GM18868 (cell line): ENCODE data around the gene RNASEL.
"Not testable (repeated sequence)": the region's sequence is repeated elsewhere in the genome, so short reads cannot be mapped to it uniquely, and the experiment has no call there.

Experiments used
- ATAC-seq: cut with Tn5 transposase; IDR thresholded peaks from one replicate; pipeline ENCODE4 v1.9.1; 2021; ENCODE audit warnings: mild to moderate bottlenecking, moderate library complexity; ENCODE audit not compliant: unreplicated experiment

The RNASEL gene

GRCh38 chr1:182565537-182565936 lies 23.5 kb downstream of the RNASEL start:
- no peak for ATAC-seq

DNA sequence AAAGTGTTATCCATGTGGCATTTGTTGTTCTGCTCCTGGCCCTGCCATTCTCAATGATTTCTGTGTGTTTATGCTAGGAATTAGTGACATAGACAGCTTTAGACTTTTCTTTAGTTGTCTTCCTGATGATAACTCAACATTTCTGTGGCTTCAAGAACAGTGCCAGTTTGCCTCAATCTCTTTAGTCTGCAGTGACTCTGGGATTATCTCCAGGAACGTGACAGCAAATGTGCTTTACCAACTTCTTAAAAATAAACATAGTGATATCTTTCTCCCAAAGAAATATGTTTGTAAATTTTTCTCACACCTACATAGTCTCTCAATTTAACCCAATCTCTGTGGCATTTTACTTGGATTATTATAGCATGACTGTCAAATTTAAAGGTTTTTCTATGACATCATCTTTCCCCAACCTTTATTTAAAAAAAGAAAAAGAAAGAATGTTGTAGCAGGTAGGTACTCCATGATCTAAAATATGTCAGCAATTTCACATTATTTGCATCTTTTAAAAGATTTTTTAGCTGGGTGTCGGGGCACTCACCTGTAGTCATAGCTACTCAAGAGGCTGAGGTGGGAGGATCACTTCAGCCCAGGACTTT lies 24.6 kb downstream of the RNASEL start:
- no peak for ATAC-seq

GRCh38 chr1:182563095-182563494 lies 26.0 kb downstream of the RNASEL start:
- no peak for ATAC-seq

- ATAC-seq: no peak
These were observed 27.6 kb downstream of the RNASEL start for GRCh38 chr1:182561456-182561855.

- ATAC-seq: no peak
These were observed 28.6 kb downstream of the RNASEL start for GRCh38 chr1:182560392-182560984.

- no peak for ATAC-seq
These were observed 32.8 kb downstream of the RNASEL start for GRCh38 chr1:182556279-182556678.

DNA sequence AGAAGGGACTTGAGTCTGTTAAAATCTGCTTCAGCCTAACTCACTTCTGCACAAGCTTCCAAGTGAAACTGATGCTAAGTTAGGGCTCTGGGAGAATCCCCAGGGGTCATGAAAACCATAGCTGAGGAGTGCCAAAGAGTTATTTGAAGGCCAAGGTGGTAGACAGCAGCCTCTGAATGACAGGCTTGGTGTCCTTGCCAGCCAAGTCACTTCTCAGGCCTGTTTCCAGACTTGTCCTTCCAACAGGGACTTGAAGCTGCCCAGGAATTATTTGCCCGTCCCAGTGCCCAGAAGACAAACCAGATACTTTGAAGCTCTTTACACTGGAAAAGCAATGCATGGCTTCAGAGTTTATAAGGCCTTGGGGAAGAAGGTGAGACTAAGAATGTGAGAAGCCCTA lies 33.6 kb downstream of the RNASEL start:
- ATAC-seq: no peak

GRCh38 chr1:182552527-182552926 lies 36.5 kb downstream of the RNASEL start:
- ATAC-seq: no peak

DNA sequence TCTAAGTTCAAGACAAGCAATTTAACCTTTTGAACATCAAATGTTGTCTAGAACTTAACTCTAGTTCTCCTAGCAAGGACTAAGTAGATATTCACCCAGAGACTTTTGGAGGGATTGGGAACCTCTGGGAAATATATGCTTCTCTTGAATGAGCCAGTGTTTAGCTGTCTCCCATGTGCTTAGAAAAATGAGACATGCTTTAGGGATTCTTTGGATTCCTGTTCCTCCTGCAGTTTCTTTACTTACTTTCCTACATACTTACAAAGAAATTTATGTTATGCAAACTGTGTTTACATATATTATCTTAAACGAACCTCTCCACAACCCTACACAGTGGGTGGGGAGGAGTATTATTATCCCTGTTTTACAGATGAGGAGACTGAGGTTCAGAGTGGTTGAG lies 39.2 kb downstream of the RNASEL start:
- ATAC-seq: no peak

DNA sequence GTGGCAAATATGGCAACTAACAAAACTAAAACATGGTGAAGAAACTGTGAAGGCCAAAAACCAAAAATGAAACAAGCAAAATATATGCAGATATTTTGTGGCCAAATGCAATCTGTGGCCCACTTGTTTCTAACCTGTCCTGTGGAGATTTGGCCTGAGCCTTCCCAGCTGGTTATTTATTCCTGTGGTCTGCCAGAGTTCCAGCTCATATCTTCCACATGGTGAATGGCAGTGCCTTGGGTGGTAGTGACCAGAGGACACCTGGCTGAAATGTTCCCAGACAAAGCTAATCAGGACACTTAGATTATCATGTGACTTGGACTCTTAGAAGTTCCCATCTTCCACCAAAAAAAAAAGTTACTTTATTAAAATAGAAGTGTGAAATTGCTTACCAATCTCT lies 39.7 kb downstream of the RNASEL start:
- ATAC-seq: no peak

DNA sequence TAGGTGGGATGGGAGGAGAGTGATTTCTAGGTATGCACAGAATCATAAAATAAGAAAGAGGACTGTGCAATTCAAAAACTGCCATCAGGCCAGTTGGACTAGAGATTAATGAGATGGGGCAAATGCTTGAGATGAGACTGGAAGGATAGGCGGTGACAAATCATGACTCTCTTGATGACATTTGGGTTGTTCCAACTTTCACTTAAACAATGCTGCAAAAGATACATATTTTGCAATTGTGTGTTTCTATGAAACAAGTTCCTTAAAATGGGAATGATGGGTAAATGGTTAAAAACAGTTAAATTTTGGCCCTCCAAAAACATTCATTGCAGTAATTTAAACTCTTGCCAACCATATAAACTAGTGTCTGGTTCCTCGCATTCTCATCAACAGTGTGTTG lies 55.2 kb downstream of the RNASEL start:
- no peak for ATAC-seq

GRCh38 chr1:182528206-182528605 lies 60.9 kb downstream of the RNASEL start:
- ATAC-seq: not testable (repeated sequence)

GRCh38 chr1:182527680-182528079 lies 61.4 kb downstream of the RNASEL start:
- ATAC-seq: no peak

DNA sequence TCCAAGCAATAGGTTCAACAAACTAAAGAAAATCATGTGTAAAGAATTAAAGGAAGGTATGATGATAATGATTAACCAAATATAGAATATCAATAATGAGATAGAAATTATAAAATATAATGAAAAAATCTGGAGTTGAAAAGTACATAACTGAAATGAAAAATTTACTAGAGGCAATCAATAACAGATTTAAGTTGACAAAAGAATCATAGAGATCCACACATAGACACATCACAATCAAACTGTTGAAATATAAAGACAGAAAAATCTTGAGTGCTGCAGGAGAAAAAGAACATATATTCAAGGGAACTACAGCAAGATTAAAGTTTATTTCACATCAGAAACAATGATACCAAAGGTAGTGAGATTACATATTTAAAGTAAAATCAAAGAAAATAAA lies 63.7 kb downstream of the RNASEL start:
- ATAC-seq: no peak
